ENCODE measurements around the gene VSNL1. TPM values are rescaled to one million over a fixed set of nuclear protein-coding genes. Genes with fewer than 3 reads are reported as not detected.

The VSNL1 gene
- total RNA-seq, 1 experiment from 2014 or later, result 9.9 TPM

- H3K4ac ChIP-seq (ENCODE audit: low read depth, low read length), result no peak overlapping the region
- no peaks in the 10 kb centered on the region for H3K27me3 ChIP-seq (ENCODE audit: insufficient read depth, low read length)
- H3K36me3 Mint-ChIP-seq (ENCODE audit: insufficient read depth in 1 of 3, low read depth in 3 of 3), result peaks cover 0 to 17% (median 3%) of the 10 kb centered on the region in 3 experiments; a peak in 4 of 7 replicates
- H3K4me1 Mint-ChIP-seq, result peaks cover 35 to 38% of the 10 kb centered on the region in 2 experiments
- H3K56ac ChIP-seq (ENCODE audit: insufficient read length, low read depth, low read length), result no peak overlapping the region
- no peaks in the 10 kb centered on the region for H3K9me3 ChIP-seq (ENCODE audit: control insufficient read depth, low read depth, low read length)
- no peak for TF ChIP-seq CTCF (conservative IDR thresholded peaks at IDR 0.05)
- H4K20me1 ChIP-seq (ENCODE audit: control insufficient read depth, insufficient read depth, insufficient read length), result no peaks in the 10 kb centered on the region
- H3K9me3 Mint-ChIP-seq, result no peaks in the 10 kb centered on the region
- H3T11ph ChIP-seq (ENCODE audit: low read length), result no peak overlapping the region
- H3K18ac ChIP-seq (ENCODE audit: insufficient read length, low read depth, low read length), result no peak overlapping the region
- no peak overlapping the region for H3K9ac ChIP-seq (ENCODE audit: extremely low read depth, insufficient read length, low read length)
- H4K5ac ChIP-seq (ENCODE audit: insufficient read length, low read depth, low read length), result no peak overlapping the region
- H3K79me2 ChIP-seq (ENCODE audit: insufficient read depth, low read length), result no peaks in the 10 kb centered on the region; the same call in 1 of the 2 replicates
- H3K4me1 ChIP-seq (ENCODE audit: insufficient read depth, low read length), result peaks cover 17% of the 10 kb centered on the region
- H2AK5ac ChIP-seq (ENCODE audit: insufficient read length, low read length), result no peak overlapping the region
- no peak overlapping the region for H3K4me2 ChIP-seq (ENCODE audit: insufficient read depth, insufficient read length, low read length)
- WGBS (ENCODE audit: extremely low coverage, insufficient read length, low lambda C conversion rate), result no CpG with 5 or more reads among the region's 7 CpGs
- H3K27me3 Mint-ChIP-seq (ENCODE audit: low read depth), result no peaks in the 10 kb centered on the region
- DNase-seq, result no peak
- no peaks in the 10 kb centered on the region for H3K23me2 ChIP-seq (ENCODE audit: insufficient read length, low read depth, low read length, poor library complexity, severe bottlenecking)
- H3K23ac ChIP-seq (ENCODE audit: insufficient read length, low read depth, low read length), result no peak overlapping the region
- H3K14ac ChIP-seq (ENCODE audit: insufficient read depth, low read length), result no peak overlapping the region; the same call in 1 of the 2 replicates
- H3K27ac ChIP-seq (ENCODE audit: insufficient read length, low read depth, low read length), result no peak overlapping the region
- H3K79me1 ChIP-seq (ENCODE audit: insufficient read depth, low read depth, low read length, poor library complexity, severe bottlenecking), result no peaks in the 10 kb centered on the region
- 0 out of 7 replicates have a peak overlapping the region, but pooled peaks of 1 of the 3 experiments have one; percentile 7 for H3K27ac Mint-ChIP-seq
- H2AFZ ChIP-seq (ENCODE audit: low read length), result no peak overlapping the region
- H3K4me3 Mint-ChIP-seq, result no peak overlapping the region
- H2BK20ac ChIP-seq (ENCODE audit: low read depth, low read length, poor library complexity, severe bottlenecking), result no peak overlapping the region
- no peak overlapping the region for H2BK12ac ChIP-seq (ENCODE audit: insufficient read length, low read depth, low read length)
- H2BK5ac ChIP-seq (ENCODE audit: insufficient read length, low read length), result no peak overlapping the region
- H2BK15ac ChIP-seq (ENCODE audit: low read depth, low read length), result no peak overlapping the region; the same call in 1 of the 2 replicates
- H2BK120ac ChIP-seq (ENCODE audit: low read depth, low read length, poor library complexity, severe bottlenecking), result no peak overlapping the region
- H4K8ac ChIP-seq (replicated peaks; ENCODE audit: insufficient read length, low read depth, low read length), result no peak overlapping the region
- no peak overlapping the region for H4K91ac ChIP-seq (ENCODE audit: insufficient read length, low read depth, low read length)
These were observed 54.3 kb downstream of the VSNL1 start for GRCh38 chr2:17594533-17595401.
